IPS-NIHi11 (cell line): ENCODE measurements around the gene PCSK6.
"Not testable (repeated sequence)": the region's sequence is repeated elsewhere in the genome, so short reads cannot be mapped to it uniquely, and the experiment has no call there.

Experiments
- DNase-seq: peaks from one replicate; pipeline ENCODE4 v3.0.0; 2012; ENCODE audit warnings: mixed read lengths, low spot score

Gene PCSK6

DNA sequence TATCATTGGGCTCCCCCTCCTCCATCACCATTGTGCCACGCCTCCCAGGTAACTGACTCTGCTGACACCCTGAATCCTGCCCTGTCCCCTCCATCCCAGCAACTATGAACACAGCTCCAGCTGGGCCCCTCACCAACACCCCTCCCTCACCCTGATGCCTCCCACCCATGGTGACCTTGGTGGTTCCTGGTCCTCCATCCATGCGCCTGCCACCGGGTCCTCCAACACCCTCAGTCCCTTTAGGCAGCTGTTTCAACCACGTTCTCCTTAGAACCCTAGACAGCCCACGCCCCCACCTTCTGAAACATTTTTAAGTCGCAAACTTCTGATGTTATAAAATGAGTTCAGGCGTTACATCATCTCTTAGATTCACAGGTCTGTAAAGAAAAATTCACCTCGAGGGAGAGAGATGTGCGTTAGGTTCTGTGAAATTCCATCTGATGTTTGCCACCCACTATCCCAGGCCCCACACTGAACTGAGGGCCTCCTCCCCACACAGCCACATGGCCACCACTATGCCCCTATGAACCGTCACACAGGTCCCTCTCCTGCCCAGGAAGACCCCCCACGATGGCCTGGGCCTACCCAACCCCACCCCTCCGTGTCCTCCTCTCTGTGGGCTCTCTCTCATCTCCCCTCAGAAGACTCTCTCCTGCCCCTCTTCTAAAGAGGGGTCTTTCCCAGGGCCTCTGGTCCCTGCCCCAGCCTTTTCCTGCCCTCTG, 29.8 kb downstream of the PCSK6 start:
- DNase-seq: no peak

DNA sequence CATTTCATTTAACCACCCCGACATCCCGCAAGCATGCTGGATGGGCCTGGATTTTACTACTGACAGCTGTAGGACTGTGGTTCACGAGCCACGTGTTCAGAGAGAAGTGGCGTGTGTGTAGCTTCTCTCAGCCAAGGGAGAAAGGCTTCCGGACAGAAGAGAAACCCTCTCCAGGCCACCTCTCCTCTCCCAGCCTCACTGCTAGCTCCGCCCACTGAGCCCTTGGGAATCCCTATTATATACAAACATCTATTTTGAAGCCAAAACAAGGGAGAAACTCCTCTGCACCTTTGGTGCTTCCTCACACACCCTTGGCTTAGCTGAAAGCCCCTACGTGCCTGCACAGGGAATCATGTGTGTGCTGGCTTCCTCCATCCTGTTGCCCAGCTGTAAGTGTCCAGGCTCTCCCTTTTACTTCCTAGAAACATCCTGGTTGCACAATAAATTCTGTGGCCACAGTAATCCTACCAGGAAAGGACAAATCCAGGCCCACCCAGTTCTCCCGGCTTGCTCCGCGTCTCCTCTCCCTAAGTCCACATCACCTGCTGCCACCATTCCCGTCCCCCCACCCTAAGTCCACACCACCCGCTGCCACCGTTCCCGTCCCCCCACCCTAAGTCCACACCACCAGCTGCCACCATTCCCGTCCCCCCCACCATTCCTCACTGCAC, 30.5 kb downstream of the PCSK6 start:
- DNase-seq: no peak

DNA sequence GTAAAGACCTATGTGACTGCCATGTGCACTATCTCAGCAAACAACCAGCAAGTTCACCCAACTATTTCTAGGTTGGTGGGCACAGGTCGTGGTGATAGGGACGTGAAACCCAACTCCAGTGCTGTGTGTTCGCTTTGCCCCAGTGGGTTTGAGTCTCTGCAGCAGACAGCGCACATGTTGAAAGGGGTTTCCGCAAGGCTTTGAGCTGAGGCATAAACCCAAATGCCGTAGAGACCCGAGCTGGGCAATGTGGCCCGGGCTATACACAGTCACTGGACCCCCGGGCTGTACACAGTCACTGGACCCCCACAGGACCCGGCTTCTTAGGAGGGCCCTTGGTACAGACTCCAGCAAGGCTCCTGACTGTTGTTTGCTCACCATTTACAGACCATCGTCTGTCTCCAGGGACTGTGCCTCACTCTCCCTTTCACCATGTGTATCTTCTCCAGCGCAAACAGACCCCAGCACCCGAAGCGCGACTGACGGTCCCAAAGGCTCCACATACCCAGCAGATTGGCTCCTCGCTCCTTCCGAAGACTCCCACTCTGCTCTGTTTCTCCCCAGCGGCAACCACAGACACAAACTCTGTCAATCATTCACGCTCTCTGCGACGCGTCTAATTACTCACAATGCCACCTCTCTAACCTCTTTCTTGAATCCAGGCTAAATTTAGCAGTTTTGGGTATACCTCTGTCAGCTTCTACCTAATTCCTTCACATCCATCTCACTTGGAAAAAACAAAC, 31.2 kb downstream of the PCSK6 start:
- DNase-seq: no peak

DNA sequence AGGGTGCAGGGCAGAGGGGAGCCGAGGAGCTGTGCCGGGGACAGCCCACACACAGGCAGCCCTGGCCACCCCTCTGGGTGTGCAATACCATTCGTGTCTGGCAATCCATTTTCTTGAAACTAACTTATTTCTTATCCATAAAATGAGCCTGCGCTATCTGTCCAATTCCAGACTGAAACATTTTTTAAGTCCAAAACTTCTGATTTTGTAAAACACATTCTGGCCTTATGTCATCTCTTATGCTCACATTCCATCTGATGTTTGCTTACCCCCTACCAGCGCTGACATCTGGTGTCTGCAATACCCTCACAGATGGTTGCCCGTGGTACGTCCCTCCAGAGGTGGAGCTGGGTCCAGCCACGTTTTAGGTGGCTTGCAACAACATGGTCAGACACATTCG, 31.8 kb downstream of the PCSK6 start:
- no peak for DNase-seq

DNA sequence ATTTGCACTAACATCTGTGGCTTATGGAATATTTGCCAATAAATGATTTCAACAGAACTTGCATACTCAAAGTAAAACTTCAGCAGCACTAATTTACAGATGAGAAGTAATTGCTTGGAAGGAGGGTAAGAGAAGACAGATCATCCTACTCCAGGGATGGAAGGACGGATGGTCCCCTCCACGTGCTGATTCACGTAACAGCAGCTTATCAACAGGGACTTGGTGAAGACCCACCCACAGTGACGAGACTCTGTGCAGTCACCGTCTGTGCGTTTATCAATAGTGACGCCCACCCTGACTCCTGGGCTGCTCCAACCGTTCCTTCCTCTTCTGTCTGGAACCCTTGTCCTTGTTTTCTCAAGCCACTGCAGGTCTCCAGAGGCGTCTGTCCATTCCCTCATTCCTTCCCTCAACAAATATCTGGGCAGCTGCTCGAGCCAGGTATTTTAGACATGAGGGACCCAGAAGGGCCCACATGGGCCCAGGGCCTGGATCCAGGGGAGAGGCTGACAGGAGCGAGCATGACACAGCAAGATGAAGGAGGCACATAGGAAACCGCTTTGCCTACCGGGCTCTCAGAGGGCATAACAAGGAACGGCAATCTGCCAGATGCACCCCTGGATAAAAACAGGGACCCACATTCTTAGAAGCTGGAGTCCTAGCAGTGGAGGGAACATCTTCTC, 33.3 kb downstream of the PCSK6 start:
- DNase-seq: no peak

DNA sequence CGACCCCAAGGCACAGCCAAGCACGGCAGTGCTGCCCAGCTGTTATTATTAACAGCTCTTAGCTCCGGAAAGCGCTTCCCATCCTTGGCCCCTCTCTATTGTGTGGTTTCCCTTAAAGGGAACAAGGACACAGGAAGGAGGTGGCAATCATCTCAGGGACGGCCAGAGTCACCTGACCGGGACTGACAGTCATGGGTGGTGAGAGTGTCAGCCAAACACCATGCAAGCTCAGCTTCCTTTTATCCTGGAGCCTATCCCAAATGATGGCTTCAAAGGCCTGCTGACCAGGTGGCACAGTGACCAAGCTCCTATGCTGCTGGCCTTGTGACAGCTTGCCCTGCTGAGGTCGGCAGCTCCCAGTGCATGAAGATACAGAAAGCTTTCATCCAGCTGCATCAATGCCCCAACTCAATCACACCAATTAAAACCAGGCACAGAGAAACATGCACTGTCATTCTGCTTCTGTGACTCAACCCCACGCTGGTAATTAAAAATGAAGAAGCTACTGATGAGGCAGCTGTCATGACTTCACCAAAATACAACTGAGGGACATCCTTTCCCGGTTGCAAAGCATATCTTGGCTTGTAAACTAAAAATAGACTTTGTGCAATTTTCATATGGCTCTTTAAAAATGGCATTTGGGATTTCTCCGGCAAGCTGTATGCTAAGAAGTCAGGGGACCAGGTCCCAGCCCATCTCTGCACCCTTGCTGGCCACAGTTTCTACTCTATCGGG, 34.0 kb downstream of the PCSK6 start:
- DNase-seq: no peak

DNA sequence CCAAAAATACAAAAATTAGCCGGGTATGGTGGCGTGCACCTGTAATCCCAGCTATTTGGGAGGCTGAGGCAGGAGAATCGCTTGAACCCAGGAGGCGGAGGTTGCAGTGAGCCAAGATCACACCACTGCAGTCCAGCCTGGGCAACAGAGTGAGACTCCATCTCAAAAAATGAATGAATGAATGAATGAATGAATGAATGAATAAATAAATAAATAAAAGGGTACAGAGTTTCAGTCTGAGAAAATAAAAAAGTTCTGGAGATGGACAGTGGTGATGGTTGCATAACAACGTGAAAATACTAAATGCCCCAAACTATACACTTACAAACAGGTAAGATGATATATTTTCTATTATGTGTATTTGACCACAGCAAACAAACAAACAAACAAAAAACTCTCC, 34.7 kb downstream of the PCSK6 start:
- DNase-seq: not testable (repeated sequence)

DNA sequence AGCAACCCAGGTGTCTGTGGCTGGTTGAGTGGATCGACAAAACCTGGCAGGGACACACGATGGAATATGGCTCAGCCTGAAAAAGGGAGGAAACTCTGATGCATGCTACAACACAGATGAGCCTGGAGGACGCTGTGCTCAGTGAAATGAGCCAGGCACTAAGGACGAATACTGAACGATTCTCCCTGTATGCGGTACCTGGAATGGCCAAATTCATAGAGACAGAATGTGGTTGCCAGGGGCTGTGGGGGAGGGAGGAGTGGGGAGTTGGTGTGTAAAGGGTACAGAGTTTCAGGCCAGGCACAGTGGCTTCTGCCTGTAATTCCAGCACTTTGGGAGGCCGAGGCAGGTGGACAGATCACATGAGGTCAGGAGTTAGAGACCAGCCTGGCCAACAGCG, 35.1 kb downstream of the PCSK6 start:
- no peak for DNase-seq

DNA sequence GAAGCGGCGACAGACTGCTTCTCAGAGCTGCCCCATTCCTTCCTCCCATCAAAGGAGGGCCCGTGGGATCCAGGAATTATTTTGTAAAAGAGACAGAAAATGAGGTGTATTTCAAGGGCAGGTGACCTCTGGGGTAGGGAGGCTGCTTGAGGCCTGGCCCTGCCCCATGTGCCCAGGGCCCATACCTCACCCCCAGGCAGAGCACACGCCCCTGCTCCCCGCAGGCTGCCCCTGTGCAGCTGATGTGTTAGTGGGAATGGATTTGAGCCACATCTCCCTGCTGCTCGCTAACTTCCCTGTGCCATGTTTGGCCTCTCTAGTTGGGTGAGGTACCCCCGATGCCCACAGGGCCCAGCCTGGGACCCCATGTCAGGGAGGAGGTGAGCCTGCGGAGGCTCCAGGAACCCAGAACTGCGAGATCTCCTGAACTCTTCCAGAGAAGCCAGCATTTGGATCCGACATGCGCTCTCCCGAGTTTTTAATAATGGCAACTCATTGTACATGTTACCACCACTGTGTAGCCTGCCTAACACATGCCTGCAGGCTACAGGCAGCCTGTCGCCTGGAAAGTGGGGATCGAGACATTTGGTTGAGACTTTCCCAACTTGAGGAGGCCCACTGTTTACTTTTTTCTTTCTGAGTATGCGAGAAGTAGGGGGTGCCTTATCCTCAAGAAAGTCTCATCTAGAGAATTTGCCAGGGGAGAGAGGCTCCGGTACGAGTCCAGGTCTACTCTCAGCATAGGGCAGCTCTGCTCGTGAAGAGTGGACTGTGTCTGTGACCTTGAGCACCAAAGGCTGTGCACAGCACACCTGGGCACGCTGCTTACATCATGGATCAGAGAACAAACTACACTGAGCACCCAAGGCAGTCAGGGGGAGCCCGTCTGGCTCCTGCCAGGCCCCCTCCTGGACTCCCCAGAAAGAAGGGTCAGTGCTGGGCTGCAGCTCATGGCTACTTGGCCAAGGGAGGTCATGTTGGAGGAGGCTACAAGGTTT, 36.1 kb downstream of the PCSK6 start:
- no peak for DNase-seq

DNA sequence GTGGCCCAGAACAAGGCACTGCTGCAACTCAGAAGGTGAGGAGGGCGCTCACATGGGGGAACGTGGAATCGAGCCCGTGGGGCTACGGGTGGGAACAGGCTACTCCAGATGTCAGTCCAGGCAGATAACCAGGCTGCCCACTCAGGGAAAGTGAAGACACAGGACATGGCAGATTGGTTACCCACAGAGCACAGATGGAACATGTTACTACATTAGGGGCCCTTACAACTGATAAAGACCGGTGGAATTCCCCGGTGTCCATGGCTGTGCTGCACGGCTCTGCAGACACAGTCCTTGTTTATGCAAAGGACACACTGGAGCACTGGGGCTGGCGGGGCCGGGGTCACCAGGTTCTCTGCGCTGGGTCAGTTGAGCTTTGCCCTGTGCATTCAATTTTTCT, 36.9 kb downstream of the PCSK6 start:
- no peak for DNase-seq

DNA sequence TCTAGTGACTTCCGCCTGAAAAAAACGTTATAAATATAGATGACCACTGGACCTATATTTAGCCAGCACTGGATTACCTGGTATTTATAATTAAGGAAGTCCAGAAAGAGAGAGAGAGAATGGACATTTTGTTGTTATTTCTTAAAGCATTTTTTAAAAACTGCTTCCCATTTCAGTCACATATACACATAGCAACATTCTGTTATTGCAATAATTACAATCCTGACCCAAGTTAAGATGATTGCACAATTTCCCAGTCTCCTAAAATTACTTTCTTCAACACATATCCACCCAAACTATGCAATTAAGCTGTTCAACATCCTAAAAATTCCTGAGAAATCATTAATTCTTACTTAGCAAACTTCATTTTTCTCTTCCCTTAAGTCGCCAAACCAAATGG, 37.7 kb downstream of the PCSK6 start:
- no peak for DNase-seq

DNA sequence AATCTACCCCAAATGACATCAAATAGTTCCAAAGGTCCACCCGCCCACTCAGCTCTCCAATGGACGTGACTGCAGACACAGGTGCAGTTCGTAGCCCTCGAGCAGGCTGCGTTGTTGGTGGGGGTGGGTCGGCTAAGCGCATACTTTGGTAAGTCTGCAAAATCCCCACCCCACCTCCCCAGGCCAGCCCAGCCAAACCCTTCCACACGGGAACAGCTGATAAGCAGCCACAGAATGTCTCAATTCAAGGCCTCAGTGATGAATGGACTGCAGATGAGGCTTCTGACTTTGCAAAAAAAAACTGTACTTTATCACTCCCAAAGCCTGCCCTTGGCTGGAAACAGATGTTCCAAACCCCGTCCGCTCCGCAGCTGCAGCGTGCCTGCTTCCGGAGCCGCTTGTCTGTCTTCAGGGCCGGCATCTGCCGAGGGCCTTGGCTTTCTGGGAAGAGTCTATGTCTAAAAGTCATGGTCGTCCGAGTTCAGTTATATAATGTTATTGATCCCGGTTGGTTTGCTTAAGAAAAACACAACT, 38.2 kb downstream of the PCSK6 start:
- no peak for DNase-seq

DNA sequence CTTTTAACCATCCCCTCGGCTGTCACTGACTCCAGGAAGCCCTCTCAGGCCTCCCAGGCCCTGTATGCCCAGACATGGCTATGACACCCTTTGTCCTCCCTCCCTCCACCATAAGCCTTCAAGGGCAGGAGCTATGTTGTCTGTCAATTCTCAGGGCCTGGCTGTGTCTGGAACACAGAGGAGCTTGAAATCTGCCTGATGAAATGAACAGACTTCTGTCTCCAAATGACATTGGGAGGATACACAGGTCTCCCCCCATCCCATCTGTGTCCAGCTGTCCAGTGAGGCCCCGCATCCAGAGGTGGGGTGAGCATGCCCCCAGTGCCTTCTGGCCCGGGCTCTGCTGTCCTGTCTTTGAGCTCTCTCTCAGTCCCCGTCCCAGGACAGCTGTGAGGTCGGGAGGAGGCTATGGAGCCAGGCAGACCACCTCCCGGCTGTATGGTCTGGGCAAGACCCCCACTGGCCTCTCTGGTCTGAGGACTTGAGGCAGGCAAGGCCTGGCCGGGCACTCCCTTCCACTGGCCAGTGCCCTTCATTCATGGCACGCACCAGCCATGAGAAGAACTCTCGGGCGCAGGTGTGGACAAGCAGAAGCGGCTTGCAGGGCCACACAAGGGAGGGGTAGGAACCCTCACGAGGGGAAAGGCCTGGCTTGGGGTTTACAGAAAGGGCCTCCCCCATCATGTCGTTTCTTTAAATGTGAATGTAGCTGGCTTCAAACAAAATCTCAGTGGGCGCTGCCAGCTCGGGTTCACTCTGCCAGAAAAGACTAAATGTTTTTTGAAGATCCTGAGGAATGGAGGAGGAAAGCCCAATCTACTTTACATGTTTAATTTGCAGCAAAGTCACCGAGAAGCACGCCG, 38.9 kb downstream of the PCSK6 start:
- DNase-seq: no peak

DNA sequence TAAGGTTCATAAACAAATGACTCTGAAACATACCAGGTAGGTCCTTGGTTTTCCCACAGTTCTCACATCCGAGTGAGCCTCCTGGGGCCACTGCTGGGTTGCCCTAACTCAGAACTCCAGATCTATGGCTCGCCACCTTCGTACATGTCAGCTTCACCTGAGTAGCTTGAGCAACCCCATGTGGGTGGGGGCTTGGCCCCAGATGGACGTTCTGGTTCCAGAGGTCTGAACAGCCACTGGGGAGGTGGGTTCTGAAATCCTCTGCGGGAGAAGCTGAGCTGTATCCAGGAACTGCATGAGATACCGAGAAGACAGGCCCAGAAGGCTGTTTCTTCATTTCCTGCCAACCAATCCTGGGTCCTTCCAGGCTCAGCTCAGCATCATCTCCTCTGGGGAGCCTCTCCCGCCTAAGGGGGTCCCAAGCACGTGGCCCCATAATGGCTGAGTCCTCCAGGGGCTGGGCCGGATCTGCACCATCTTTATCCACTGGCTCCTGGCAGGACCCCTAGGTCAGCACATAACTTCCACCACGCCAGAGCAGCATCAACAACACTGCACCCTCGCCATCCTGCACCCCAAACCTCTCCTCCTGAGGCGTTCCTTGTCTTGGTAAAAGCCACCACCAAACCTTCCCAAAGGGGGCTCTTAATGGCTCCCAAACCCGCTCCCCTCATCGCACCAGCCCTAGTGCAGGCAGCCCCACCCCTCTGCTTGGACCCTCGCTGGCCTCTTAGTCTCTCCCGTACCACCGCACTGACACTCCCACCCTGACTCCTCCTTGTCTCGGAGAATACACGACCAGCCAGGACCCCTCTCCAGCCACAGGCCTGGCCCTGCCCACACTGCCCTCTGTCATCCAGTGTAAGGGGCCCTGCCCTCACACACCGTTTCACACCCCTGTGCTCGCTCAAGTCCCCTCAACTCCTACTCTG, 39.8 kb downstream of the PCSK6 start:
- DNase-seq: no peak

DNA sequence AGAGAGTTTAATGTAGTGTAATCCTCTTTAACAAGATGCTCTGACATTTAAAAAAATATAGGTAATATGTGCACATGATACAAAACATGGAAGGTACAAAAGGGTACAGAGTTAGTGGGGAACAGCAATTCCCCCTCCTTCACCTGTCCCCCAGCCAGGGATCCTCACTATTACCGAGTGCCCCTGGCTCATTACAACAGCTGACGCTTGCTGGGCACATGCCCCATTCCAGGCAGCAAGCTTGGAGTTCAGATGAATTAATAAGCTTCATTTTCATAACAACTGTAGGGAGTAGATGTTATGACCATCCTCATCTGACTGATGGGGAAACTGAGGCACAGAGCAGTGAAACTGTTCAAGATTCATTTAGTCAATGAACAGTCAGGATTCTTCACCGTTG, 41.2 kb downstream of the PCSK6 start:
- DNase-seq: no peak

DNA sequence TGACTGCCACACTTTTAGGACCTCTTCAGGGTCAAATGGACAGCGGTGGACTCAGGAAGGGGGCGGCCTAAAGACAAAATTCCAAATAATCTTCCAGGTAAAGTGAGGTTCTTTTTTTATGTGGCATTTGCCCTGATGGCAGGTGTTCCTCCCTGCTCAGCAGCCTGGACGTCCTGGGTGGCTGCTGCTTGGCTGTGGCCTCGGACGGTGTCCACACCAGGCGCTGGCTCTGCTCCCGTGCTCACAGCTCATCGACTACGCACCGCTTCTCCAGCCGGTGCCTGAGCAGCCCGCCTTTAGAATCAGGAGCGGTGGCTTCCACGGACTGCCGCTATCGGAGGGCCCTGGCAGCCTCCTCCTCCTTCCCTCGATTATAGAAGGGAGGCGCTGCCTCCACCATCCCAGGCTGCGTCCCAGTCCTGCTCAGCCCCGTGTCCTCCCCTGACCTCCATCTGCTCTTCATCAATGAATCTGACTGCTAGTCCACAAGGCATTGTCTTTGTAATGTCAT, 41.9 kb downstream of the PCSK6 start:
- no peak for DNase-seq

DNA sequence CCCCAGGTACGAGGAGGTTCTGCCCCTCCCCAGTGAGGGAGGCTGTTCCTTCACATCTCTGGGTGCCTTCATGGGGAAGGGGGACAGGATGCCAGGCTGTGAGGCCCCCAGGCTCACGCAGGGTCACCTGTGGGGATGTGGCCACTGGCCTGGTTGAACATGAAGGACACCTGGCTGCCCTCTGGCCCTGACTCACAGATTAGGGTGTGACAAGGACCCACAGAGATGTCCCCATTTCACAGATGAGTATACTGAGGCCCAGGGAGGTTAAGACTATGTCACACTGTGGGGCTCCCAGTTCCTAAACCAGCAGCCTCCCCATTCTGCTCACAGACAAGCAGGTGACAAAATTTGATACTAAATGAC, 42.4 kb downstream of the PCSK6 start:
- DNase-seq: no peak

DNA sequence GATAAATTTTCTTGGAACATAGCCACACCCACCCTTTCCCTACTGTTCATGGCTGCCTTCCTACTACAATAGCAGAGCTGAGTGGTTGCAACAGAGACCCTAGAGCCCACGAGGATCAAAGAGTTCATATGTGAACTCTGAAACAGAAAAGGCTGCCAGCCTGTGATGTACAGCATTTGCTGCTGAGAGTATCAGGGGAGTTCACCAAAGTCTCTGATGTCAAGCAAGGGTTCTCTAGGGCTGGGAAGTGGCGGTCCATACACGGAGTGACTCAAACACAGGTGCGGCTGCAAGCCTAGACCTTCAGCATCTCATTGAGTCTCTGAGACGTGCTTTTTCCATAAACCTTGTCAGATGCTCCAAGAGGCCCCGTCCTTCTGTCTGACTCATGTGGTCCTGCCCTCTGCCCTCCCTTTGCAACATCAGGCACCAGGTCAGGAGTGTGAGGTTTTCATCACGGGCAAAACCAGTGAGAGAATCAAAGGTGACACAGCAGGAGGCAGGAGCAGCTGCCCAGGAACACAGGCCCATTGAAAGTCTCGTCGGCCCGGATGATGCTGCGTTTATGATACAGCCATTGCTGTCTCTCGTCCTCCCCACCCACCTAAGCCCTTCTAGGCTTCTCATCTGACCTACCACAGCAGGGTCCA, 42.9 kb downstream of the PCSK6 start:
- DNase-seq: no peak
